Hematopoietic multipotent progenitor cell treated with erythropoietin and hydrocortisone succinate and interleukin-3 and kit ligand, for 8 days (in vitro differentiated cells): ENCODE results near the gene GAL3ST2.
"Not testable (repeated sequence)": the region's sequence is repeated elsewhere in the genome, so short reads cannot be mapped to it uniquely, and the experiment has no call there.

Source experiments
- DNase-seq: peaks from one replicate; pipeline ENCODE4 v3.0.0-alpha.2; 2015

GAL3ST2 gene

GRCh38 chr2:241809383-241810306, 33.0 kb downstream of the GAL3ST2 start:
- DNase-seq, result no peak

GRCh38 chr2:241810307-241811200, 33.9 kb downstream of the GAL3ST2 start:
- no peak for DNase-seq

- no peak for DNase-seq
Observed at GRCh38 chr2:241811201-241811951, 34.8 kb downstream of the GAL3ST2 start.

GRCh38 chr2:241811952-241812729, 35.5 kb downstream of the GAL3ST2 start:
- DNase-seq, result no peak

GRCh38 chr2:241812730-241813643, 36.4 kb downstream of the GAL3ST2 start:
- DNase-seq, result no peak

- DNase-seq, result no peak
Observed at GRCh38 chr2:241813644-241814392, 37.2 kb downstream of the GAL3ST2 start.

GRCh38 chr2:241814393-241814642, 37.7 kb downstream of the GAL3ST2 start:
- no peak for DNase-seq

GRCh38 chr2:241814643-241815476, 38.2 kb downstream of the GAL3ST2 start:
- DNase-seq, result no peak

- no peak for DNase-seq
Observed at GRCh38 chr2:241815477-241816430, 39.1 kb downstream of the GAL3ST2 start.

- no peak for DNase-seq
Observed at GRCh38 chr2:241816431-241817121, 40.0 kb downstream of the GAL3ST2 start.

- DNase-seq, result no peak
Observed at GRCh38 chr2:241817126-241817820, 40.7 kb downstream of the GAL3ST2 start.

GRCh38 chr2:241817821-241818215, 41.2 kb downstream of the GAL3ST2 start:
- DNase-seq, result not testable (repeated sequence)

- DNase-seq, result no peak
Observed at GRCh38 chr2:241818229-241818942, 41.8 kb downstream of the GAL3ST2 start.

GRCh38 chr2:241818943-241819270, 42.3 kb downstream of the GAL3ST2 start:
- DNase-seq, result no peak

GRCh38 chr2:241819947-241820624, 43.5 kb downstream of the GAL3ST2 start:
- DNase-seq, result not testable (repeated sequence)
